NCI-H1436 (cell line): Measurements from ENCODE around the gene TMTC2.
"Not testable (repeated sequence)": the region's sequence is repeated elsewhere in the genome, so short reads cannot be mapped to it uniquely, and the experiment has no call there.

Experiments
- DNase-seq: peaks from one replicate; lab custom pipeline; 2025; lab: John Stamatoyannopoulos, UW

Gene TMTC2

GRCh38 chr12:83082690-83083276, 396.1 kb downstream of the TMTC2 start:
- no peak for DNase-seq

GRCh38 chr12:83083616-83084015, 396.9 kb downstream of the TMTC2 start:
- no peak for DNase-seq

GRCh38 chr12:83084516-83085234, 398.0 kb downstream of the TMTC2 start:
- no peak for DNase-seq

GRCh38 chr12:83086023-83086422, 399.3 kb downstream of the TMTC2 start:
- no peak for DNase-seq

- DNase-seq = no peak
Observed at GRCh38 chr12:83089575-83089974, 402.9 kb downstream of the TMTC2 start.

GRCh38 chr12:83092129-83092528, 405.4 kb downstream of the TMTC2 start:
- peak; percentile 34 for DNase-seq

GRCh38 chr12:83092606-83093005, 405.9 kb downstream of the TMTC2 start:
- DNase-seq = no peak

GRCh38 chr12:83093426-83093825, 406.7 kb downstream of the TMTC2 start:
- no peak for DNase-seq

- no peak for DNase-seq
Observed at GRCh38 chr12:83097643-83098342, 411.1 kb downstream of the TMTC2 start.

GRCh38 chr12:83099436-83099835, 412.7 kb downstream of the TMTC2 start:
- no peak for DNase-seq

GRCh38 chr12:83102499-83102898, 415.8 kb downstream of the TMTC2 start:
- DNase-seq = no peak

- no peak for DNase-seq
Observed at GRCh38 chr12:83106873-83107272, 420.2 kb downstream of the TMTC2 start.

- no peak for DNase-seq
Observed at GRCh38 chr12:83110424-83110823, 423.7 kb downstream of the TMTC2 start.

- DNase-seq = no peak
Observed at GRCh38 chr12:83113945-83114344, 427.2 kb downstream of the TMTC2 start.

GRCh38 chr12:83114966-83115365, 428.3 kb downstream of the TMTC2 start:
- no peak for DNase-seq

- DNase-seq = not testable (repeated sequence)
Observed at GRCh38 chr12:83117926-83118325, 431.2 kb downstream of the TMTC2 start.

- no peak for DNase-seq
Observed at GRCh38 chr12:83121897-83122622, 435.4 kb downstream of the TMTC2 start.

GRCh38 chr12:83122623-83122934, 435.9 kb downstream of the TMTC2 start:
- no peak for DNase-seq

- DNase-seq = no peak
Observed at GRCh38 chr12:83123039-83123438, 436.3 kb downstream of the TMTC2 start.

GRCh38 chr12:83128540-83128939, 441.8 kb downstream of the TMTC2 start:
- DNase-seq = no peak

GRCh38 chr12:83130178-83130577, 443.5 kb downstream of the TMTC2 start:
- no peak for DNase-seq

GRCh38 chr12:83132360-83132759, 445.7 kb downstream of the TMTC2 start:
- DNase-seq = no peak

- DNase-seq = no peak
Observed at GRCh38 chr12:83136411-83136810, 449.7 kb downstream of the TMTC2 start.
